ENCODE results near the gene KIF26A.

DNA sequence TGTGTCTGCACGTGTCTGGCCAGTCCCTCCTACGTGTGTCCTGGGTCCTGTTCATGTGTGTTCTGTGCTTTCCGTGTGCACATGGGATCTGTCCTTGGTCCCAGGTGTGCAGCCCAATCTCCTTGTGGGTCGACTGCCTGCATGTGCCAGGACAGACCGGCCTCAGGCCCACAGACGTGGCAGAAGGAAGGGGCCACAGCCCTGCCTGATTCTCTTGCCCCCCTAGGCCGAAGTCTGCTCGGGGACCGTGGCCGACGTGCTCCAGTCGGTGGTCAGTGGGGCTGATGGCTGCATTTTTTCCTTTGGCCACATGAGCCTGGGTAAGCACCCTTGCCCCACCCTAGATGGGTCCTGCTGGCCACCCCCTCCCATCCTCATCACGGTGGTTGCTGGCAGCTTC is 34.0 kb downstream of the KIF26A start:
- TF ChIP-seq, protein P1, sequence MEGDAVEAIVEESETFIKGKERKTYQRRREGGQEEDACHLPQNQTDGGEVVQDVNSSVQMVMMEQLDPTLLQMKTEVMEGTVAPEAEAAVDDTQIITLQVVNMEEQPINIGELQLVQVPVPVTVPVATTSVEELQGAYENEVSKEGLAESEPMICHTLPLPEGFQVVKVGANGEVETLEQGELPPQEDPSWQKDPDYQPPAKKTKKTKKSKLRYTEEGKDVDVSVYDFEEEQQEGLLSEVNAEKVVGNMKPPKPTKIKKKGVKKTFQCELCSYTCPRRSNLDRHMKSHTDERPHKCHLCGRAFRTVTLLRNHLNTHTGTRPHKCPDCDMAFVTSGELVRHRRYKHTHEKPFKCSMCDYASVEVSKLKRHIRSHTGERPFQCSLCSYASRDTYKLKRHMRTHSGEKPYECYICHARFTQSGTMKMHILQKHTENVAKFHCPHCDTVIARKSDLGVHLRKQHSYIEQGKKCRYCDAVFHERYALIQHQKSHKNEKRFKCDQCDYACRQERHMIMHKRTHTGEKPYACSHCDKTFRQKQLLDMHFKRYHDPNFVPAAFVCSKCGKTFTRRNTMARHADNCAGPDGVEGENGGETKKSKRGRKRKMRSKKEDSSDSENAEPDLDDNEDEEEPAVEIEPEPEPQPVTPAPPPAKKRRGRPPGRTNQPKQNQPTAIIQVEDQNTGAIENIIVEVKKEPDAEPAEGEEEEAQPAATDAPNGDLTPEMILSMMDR (IDR thresholded peaks at IDR 0.05) = no peak
- TF ChIP-seq POLR2AphosphoS5 (IDR thresholded peaks at IDR 0.05) = no peak

All from breast epithelium (tissue), 3 donors.